NB4 (cell line): Measurements from ENCODE around the gene ZNF454.

Experiments
- DNase-seq: peaks from one replicate; pipeline ENCODE4 v3.0.0; 2010; ENCODE audit warnings: low read depth
- H3K4me3 ChIP-seq: one replicate; pipeline ENCODE4 v1.5.1; 2011; ENCODE audit warnings: mild to moderate bottlenecking, low read depth, low read length, moderate library complexity
- CTCF ChIP-seq: IDR thresholded peaks from one replicate; pipeline ENCODE4 v1.5.1; 2012; ENCODE audit warnings: low read depth, low read length
- MAX ChIP-seq: IDR thresholded peaks from 2 replicates; pipeline ENCODE4 v1.6.1; 2011; ENCODE audit warnings: low read depth, low read length
- MYC ChIP-seq: IDR thresholded peaks from 2 replicates; pipeline ENCODE4 v1.6.1; 2011; ENCODE audit warnings: low read depth, low read length
- POLR2A ChIP-seq: IDR thresholded peaks from 2 replicates; pipeline ENCODE4 v1.6.1; 2011; ENCODE audit warnings: mild to moderate bottlenecking; ENCODE audit not compliant: insufficient read length; ENCODE audit errors: extremely low read depth

ZNF454 gene

GRCh38 chr5:178991190-178992145, 50.5 kb downstream of the ZNF454 start:
- TF ChIP-seq CTCF (no peak), POLR2A (no peak), MYC (no peak), MAX (no peak)
- no peak for DNase-seq
- no peak overlapping the region for H3K4me3 ChIP-seq

GRCh38 chr5:178992291-178992895, 51.4 kb downstream of the ZNF454 start:
- H3K4me3 ChIP-seq: no peak overlapping the region
- TF ChIP-seq MAX: no peak
- DNase-seq: no peak

- DNase-seq: no peak
- H3K4me3 ChIP-seq: no peak overlapping the region
- no peak for TF ChIP-seq CTCF
- no peak for TF ChIP-seq MYC
- TF ChIP-seq MAX: no peak
- no peak for TF ChIP-seq POLR2A
Measured at GRCh38 chr5:178993236-178993765, 52.3 kb downstream of the ZNF454 start.

GRCh38 chr5:178993955-178994579, 53.1 kb downstream of the ZNF454 start:
- DNase-seq: no peak
- TF ChIP-seq CTCF (no peak), MAX (no peak), POLR2A (no peak), MYC (no peak)
- H3K4me3 ChIP-seq: no peak overlapping the region

GRCh38 chr5:178994580-178995340, 53.8 kb downstream of the ZNF454 start, which contains the start of gene GRM6:
GRM6 (minus strand) TSS chr5:178995320; CDS start chr5:178994944, 376 bp downstream.
- H3K4me3 ChIP-seq: no peak within 1 kb of the TSS
- DNase-seq: no peak
- TF ChIP-seq POLR2A: no peak
- no peak for TF ChIP-seq MAX

GRCh38 chr5:178995341-178995690, 54.3 kb downstream of the ZNF454 start:
- TF ChIP-seq MYC (no peak), POLR2A (no peak), MAX (no peak), CTCF (no peak)
- DNase-seq: no peak
- no peak overlapping the region for H3K4me3 ChIP-seq
